Activated T-helper 1 cell treated with anti-CD3 and anti-CD28 coated beads, Interleukin-12 subunit alpha, Interleukin-12 subunit beta, Interleukin-2, Interleukin-4 antibody, amounts not matched to agents 30 ng/mL and 10 ng/mL and 1 ng/mL, durations not matched to agents 14 hours and 24 hours and 36 hours (primary cell): Measurements from ENCODE around the gene CCKAR. TPM values are rescaled to one million over a fixed set of nuclear protein-coding genes. Genes with fewer than 3 reads are reported as not detected.

Experiments
- DNase-seq: peaks from one replicate; pipeline ENCODE4 v3.0.0; 2021; ENCODE audit warnings: low spot score
- H3K27ac Mint-ChIP-seq: one replicate; pipeline ENCODE4 v1.8.0; 2021; ENCODE audit warnings: mild to moderate bottlenecking, mixed read lengths
- H3K27me3 Mint-ChIP-seq: one replicate; pipeline ENCODE4 v1.8.0; 2022; ENCODE audit warnings: mild to moderate bottlenecking, moderate library complexity, mixed read lengths; ENCODE audit not compliant: insufficient read depth
- H3K36me3 Mint-ChIP-seq: one replicate; pipeline ENCODE4 v1.8.0; 2021; ENCODE audit warnings: low read depth, mixed read lengths
- H3K4me1 Mint-ChIP-seq: one replicate; pipeline ENCODE4 v1.8.0; 2021; ENCODE audit warnings: low read depth, mixed read lengths
- H3K4me3 Mint-ChIP-seq: one replicate; pipeline ENCODE4 v1.8.0; 2021; ENCODE audit warnings: mild to moderate bottlenecking, moderate library complexity, mixed read lengths
- H3K9me3 Mint-ChIP-seq: one replicate; pipeline ENCODE4 v1.8.0; 2021; ENCODE audit warnings: mixed read lengths
- intact Hi-C: fragments of 100-400 bp; cut with micrococcal nuclease; formaldehyde crosslinking; loops from one replicate; pipeline ENCODE4 v1.15.1; 2024
- total RNA-seq: library from RNA; stranded (reverse); gene quantifications from 2 replicates; pipeline ENCODE4 v1.2.3, GENCODE V29; 2022

Gene CCKAR
- not detected in 2 replicates for total RNA-seq

- Mint-ChIP-seq H3K27me3 (no peaks in the 10 kb centered on the region), H3K9me3 (no peaks in the 10 kb centered on the region), H3K27ac (no peak within 1 kb of the TSS), H3K36me3 (no peaks in the 10 kb centered on the region), H3K4me3 (no peak within 1 kb of the TSS), H3K4me1 (no peaks in the 10 kb centered on the region)
- intact Hi-C loops: no loop called here
- no peak for DNase-seq
Measured at GRCh38 chr4:26490111-26490959, at the start of gene CCKAR. CCKAR (minus strand) TSS chr4:26490484; CDS start chr4:26490267, 217 bp downstream.

- no peaks in the 10 kb centered on the region for H3K9me3 Mint-ChIP-seq
- no peaks in the 10 kb centered on the region for H3K4me1 Mint-ChIP-seq
- no peaks in the 10 kb centered on the region for H3K36me3 Mint-ChIP-seq
- peaks cover 2% of the 10 kb centered on the region for H3K27me3 Mint-ChIP-seq
- no peak overlapping the region for H3K27ac Mint-ChIP-seq
- H3K4me3 Mint-ChIP-seq: no peak overlapping the region
- DNase-seq: no peak
- intact Hi-C loops: no loop called here
Measured at GRCh38 chr4:26533685-26534084, 43.4 kb upstream of the CCKAR start.

GRCh38 chr4:26531491-26532116, 41.3 kb upstream of the CCKAR start:
- no peak overlapping the region for H3K27ac Mint-ChIP-seq
- H3K9me3 Mint-ChIP-seq: no peaks in the 10 kb centered on the region
- H3K36me3 Mint-ChIP-seq: no peaks in the 10 kb centered on the region
- H3K27me3 Mint-ChIP-seq: peaks cover 4% of the 10 kb centered on the region
- no peaks in the 10 kb centered on the region for H3K4me1 Mint-ChIP-seq
- H3K4me3 Mint-ChIP-seq: no peak overlapping the region
- intact Hi-C loops: no loop called here
- DNase-seq: no peak

- H3K27ac Mint-ChIP-seq: no peak overlapping the region
- H3K4me3 Mint-ChIP-seq: no peak overlapping the region
- no peak for DNase-seq
- no peaks in the 10 kb centered on the region for H3K4me1 Mint-ChIP-seq
- intact Hi-C loops: no loop called here
- H3K27me3 Mint-ChIP-seq: peaks cover 4% of the 10 kb centered on the region
- H3K9me3 Mint-ChIP-seq: no peaks in the 10 kb centered on the region
- no peaks in the 10 kb centered on the region for H3K36me3 Mint-ChIP-seq
Measured at GRCh38 chr4:26530099-26530498, 39.8 kb upstream of the CCKAR start.

GRCh38 chr4:26529479-26529878, 39.2 kb upstream of the CCKAR start:
- Mint-ChIP-seq H3K4me3 (no peak overlapping the region), H3K4me1 (no peaks in the 10 kb centered on the region), H3K9me3 (no peaks in the 10 kb centered on the region), H3K27me3 (peaks cover 4% of the 10 kb centered on the region), H3K27ac (no peak overlapping the region), H3K36me3 (no peaks in the 10 kb centered on the region)
- intact Hi-C loops: no loop called here
- no peak for DNase-seq

- Mint-ChIP-seq H3K4me1 (no peaks in the 10 kb centered on the region), H3K9me3 (no peaks in the 10 kb centered on the region), H3K4me3 (no peak overlapping the region), H3K36me3 (no peaks in the 10 kb centered on the region), H3K27me3 (peaks cover 2% of the 10 kb centered on the region), H3K27ac (no peak overlapping the region)
- intact Hi-C loops: no loop called here
- DNase-seq: no peak
Measured at GRCh38 chr4:26525771-26526150, 35.5 kb upstream of the CCKAR start.

- Mint-ChIP-seq H3K4me3 (no peak overlapping the region), H3K36me3 (no peaks in the 10 kb centered on the region)
Measured at GRCh38 chr4:26525136-26525770, 35.0 kb upstream of the CCKAR start.

GRCh38 chr4:26524011-26524410, 33.7 kb upstream of the CCKAR start:
- Mint-ChIP-seq H3K4me3 (no peak overlapping the region), H3K4me1 (no peaks in the 10 kb centered on the region), H3K36me3 (no peaks in the 10 kb centered on the region), H3K9me3 (no peaks in the 10 kb centered on the region), H3K27me3 (peaks cover 2% of the 10 kb centered on the region), H3K27ac (no peak overlapping the region)
- intact Hi-C loops: no loop called here
- no peak for DNase-seq

More at GRCh38 chr4:26525136-26525770, 35.0 kb upstream of the CCKAR start:
- no peaks in the 10 kb centered on the region for H3K4me1 Mint-ChIP-seq
- intact Hi-C loops: no loop called here
- no peak overlapping the region for H3K27ac Mint-ChIP-seq
- peaks cover 2% of the 10 kb centered on the region for H3K27me3 Mint-ChIP-seq
- DNase-seq: no peak
- H3K9me3 Mint-ChIP-seq: no peaks in the 10 kb centered on the region

GRCh38 chr4:26522478-26522877, 32.2 kb upstream of the CCKAR start:
- DNase-seq: no peak
- H3K27me3 Mint-ChIP-seq: peaks cover 2% of the 10 kb centered on the region
- H3K9me3 Mint-ChIP-seq: no peaks in the 10 kb centered on the region
- no peaks in the 10 kb centered on the region for H3K36me3 Mint-ChIP-seq
- H3K27ac Mint-ChIP-seq: no peak overlapping the region
- H3K4me1 Mint-ChIP-seq: no peaks in the 10 kb centered on the region
- intact Hi-C loops: no loop called here
- H3K4me3 Mint-ChIP-seq: no peak overlapping the region

- no peak for DNase-seq
- Mint-ChIP-seq H3K36me3 (no peaks in the 10 kb centered on the region), H3K27me3 (no peaks in the 10 kb centered on the region), H3K27ac (no peak overlapping the region), H3K4me1 (no peaks in the 10 kb centered on the region), H3K4me3 (no peak overlapping the region), H3K9me3 (no peaks in the 10 kb centered on the region)
- intact Hi-C loops: no loop called here
Measured at GRCh38 chr4:26520728-26521450, 30.6 kb upstream of the CCKAR start.

GRCh38 chr4:26515936-26516335, 25.7 kb upstream of the CCKAR start:
- H3K36me3 Mint-ChIP-seq: no peaks in the 10 kb centered on the region
- no peak overlapping the region for H3K27ac Mint-ChIP-seq
- DNase-seq: no peak
- no peaks in the 10 kb centered on the region for H3K9me3 Mint-ChIP-seq
- H3K27me3 Mint-ChIP-seq: no peaks in the 10 kb centered on the region
- H3K4me3 Mint-ChIP-seq: no peak overlapping the region
- intact Hi-C loops: no loop called here
- no peaks in the 10 kb centered on the region for H3K4me1 Mint-ChIP-seq

GRCh38 chr4:26510334-26510964, 20.2 kb upstream of the CCKAR start:
- no peak for DNase-seq
- Mint-ChIP-seq H3K4me1 (no peaks in the 10 kb centered on the region), H3K9me3 (peaks cover 3% of the 10 kb centered on the region), H3K36me3 (no peaks in the 10 kb centered on the region), H3K27me3 (no peaks in the 10 kb centered on the region), H3K27ac (no peak overlapping the region), H3K4me3 (no peak overlapping the region)
- intact Hi-C loops: no loop called here
